CD4-positive, CD25-positive, alpha-beta regulatory T cell (primary cell): Measurements from ENCODE around the gene TRIM47. TPM values are rescaled to one million over a fixed set of nuclear protein-coding genes. Genes with fewer than 3 reads are reported as not detected.

ENCODE experiments used
- ATAC-seq, 2 donors: fragments of 150-1000 bp; cut with Tn5 transposase; one replicate each; pipeline ENCODE4 v1.10.0; 2021; ENCODE audit warnings: low read depth in 2 of 2, moderate number of reproducible peaks in 2 of 2, moderate library complexity in 1 of 2
- DNase-seq, 3 donors: peaks; one replicate each; pipeline versions ENCODE4 v3.0.0 to v3.0.0-alpha.2; 2012 to 2022; ENCODE audit warnings: mixed read lengths in 1 of 3
- H3K27ac ChIP-seq: one replicate; pipeline ENCODE4 v1.7.0; 2013; ENCODE audit warnings: mild to moderate bottlenecking, low read length; ENCODE audit not compliant: insufficient read depth, poor library complexity, severe bottlenecking
- H3K27me3 ChIP-seq: one replicate; pipeline ENCODE4 v1.7.0; 2013; ENCODE audit warnings: low read length; ENCODE audit not compliant: control insufficient read depth, insufficient read depth
- H3K36me3 ChIP-seq: one replicate; pipeline ENCODE4 v1.7.0; 2013; ENCODE audit warnings: mild to moderate bottlenecking, low read length, moderate library complexity; ENCODE audit not compliant: control insufficient read depth, insufficient read depth
- H3K4me1 ChIP-seq: 2 replicates; pipeline ENCODE4 v1.7.0; 2013; ENCODE audit warnings: mild to moderate bottlenecking, low read length; ENCODE audit not compliant: insufficient read depth, control insufficient read depth, poor library complexity, severe bottlenecking
- H3K4me3 ChIP-seq: one replicate; pipeline ENCODE4 v1.7.0; 2013; ENCODE audit warnings: low read depth, mild to moderate bottlenecking, low read length, moderate library complexity
- H3K9me3 ChIP-seq, 2 experiments: 1 replicate in 1 of 2; 2 replicates in 1 of 2; pipeline ENCODE4 v1.7.0; 2013; ENCODE audit warnings: low read length in 2 of 2, mild to moderate bottlenecking in 1 of 2, moderate library complexity in 1 of 2; ENCODE audit not compliant: control insufficient read depth in 2 of 2
- H3K27ac Mint-ChIP-seq, 3 donors: one replicate each; pipeline ENCODE4 v1.8.0; 2020 to 2022; ENCODE audit warnings: mild to moderate bottlenecking in 3 of 3, mixed read lengths in 3 of 3, moderate library complexity in 2 of 3
- H3K27me3 Mint-ChIP-seq: one replicate; pipeline ENCODE4 v1.8.0; 2022; ENCODE audit warnings: mild to moderate bottlenecking, mixed read lengths
- H3K36me3 Mint-ChIP-seq: one replicate; pipeline ENCODE4 v1.8.0; 2020; ENCODE audit warnings: mixed read lengths
- H3K4me1 Mint-ChIP-seq, 4 donors: one replicate each; pipeline ENCODE4 v1.8.0; 2020 to 2022; ENCODE audit warnings: mixed read lengths in 4 of 4, mild to moderate bottlenecking in 1 of 4
- H3K4me3 Mint-ChIP-seq, 4 donors: one replicate each; pipeline ENCODE4 v1.8.0; 2020 to 2022; ENCODE audit warnings: mild to moderate bottlenecking in 4 of 4, mixed read lengths in 4 of 4, moderate library complexity in 3 of 4
- H3K9me3 Mint-ChIP-seq, 7 donors: one replicate each; pipeline ENCODE4 v1.8.0; 2020 to 2022; ENCODE audit warnings: mixed read lengths in 7 of 7, mild to moderate bottlenecking in 3 of 7, moderate library complexity in 2 of 7
- polyA plus RNA-seq, 4 donors: library from polyadenylated mRNA; unstranded; fragments of 300-500 nt; fragmentation: Illumina TruSeq; gene quantifications; one replicate each; pipeline ENCODE4 v1.2.3, GENCODE V29; 2021
- total RNA-seq: library from RNA; stranded (reverse); gene quantifications from one replicate; pipeline ENCODE4 v1.2.3, GENCODE V29; 2022

TRIM47 gene
- total and polyA plus RNA-seq, 5 donors from 2014 or later = 3.6 to 16.6 (median 15.2) TPM

DNA sequence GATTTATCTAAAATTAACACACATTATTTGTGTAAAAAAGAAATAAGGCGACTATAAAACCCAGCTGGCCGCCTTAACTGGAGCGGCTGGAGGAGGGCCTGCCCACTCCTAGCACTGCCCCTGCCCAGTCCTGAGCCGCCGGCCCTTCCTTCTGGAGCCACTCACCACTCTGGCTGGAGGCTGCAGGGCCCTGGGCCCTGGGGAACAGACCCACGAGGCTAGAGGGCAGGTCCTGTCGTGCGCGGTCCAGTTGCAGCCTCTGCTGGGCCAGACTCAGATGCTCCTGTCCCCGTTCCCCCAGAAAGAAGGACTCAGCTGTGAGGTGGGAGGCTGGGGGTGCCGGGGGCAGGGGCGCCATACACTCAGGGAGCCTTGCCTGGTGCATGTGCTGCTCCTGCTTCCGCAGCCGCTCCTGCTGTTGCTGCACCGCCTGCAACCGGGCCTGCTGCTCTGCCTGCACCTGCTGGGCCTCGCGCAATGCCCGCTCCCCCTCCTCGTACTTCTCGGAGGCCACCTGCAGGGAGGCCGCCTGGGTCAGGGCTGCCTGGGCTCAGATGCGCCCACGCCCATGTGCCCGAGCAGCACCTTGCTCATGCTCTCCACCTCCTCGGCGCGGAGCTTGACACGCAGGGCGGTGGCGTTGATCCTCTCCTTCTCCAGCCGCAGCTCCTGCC lies 35.3 kb upstream of the TRIM47 start:
- no peak overlapping the region for H3K27ac Mint-ChIP-seq
- no peak overlapping the region for H3K27ac ChIP-seq
- peaks cover 12% of the 10 kb centered on the region for H3K36me3 Mint-ChIP-seq
- no peaks in the 10 kb centered on the region for H3K27me3 Mint-ChIP-seq
- H3K36me3 ChIP-seq = no peaks in the 10 kb centered on the region
- H3K4me3 Mint-ChIP-seq = no peak overlapping the region
- no peak for DNase-seq
- H3K27me3 ChIP-seq = no peaks in the 10 kb centered on the region
- no peaks in the 10 kb centered on the region for H3K4me1 ChIP-seq
- H3K4me1 Mint-ChIP-seq = peaks cover 0 to 6% (median 3%) of the 10 kb centered on the region in 4 donors
- no peaks in the 10 kb centered on the region for H3K9me3 ChIP-seq
- no peak for ATAC-seq
- no peaks in the 10 kb centered on the region for H3K9me3 Mint-ChIP-seq
- H3K4me3 ChIP-seq = no peak overlapping the region

DNA sequence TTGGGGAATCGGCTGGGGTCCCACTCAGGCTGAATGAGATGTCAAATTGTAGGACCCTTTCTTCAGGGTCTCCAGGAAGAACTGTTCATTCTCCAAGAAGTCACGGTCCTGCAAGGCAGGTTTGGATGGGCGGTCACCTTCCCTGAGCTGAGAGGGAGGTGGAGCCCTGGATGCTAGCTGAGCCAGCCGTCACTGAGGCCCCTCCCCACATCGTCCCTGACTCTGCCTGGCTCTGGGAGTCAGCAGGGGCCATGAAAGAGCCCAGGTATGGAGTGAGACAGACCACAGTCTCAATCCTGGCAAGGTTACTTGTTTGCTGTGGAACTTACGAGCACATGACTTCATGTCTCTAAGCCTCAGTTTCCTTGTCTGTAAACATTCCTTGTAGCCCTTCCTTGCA lies 32.3 kb upstream of the TRIM47 start:
- H3K4me1 Mint-ChIP-seq = peaks cover 0 to 9% (median 0%) of the 10 kb centered on the region in 4 donors

GRCh38 chr17:75909812-75910274 lies 31.5 kb upstream of the TRIM47 start:
- H3K27me3 Mint-ChIP-seq = no peaks in the 10 kb centered on the region
- H3K4me3 ChIP-seq = no peak overlapping the region
- DNase-seq (no peak), ATAC-seq (no peak)
- peak overlapping the region in 1 of 4 donors; percentile 43 for H3K4me3 Mint-ChIP-seq
- H3K9me3 Mint-ChIP-seq = no peaks in the 10 kb centered on the region
- H3K4me1 ChIP-seq = peaks cover 10% of the 10 kb centered on the region
- no peaks in the 10 kb centered on the region for H3K36me3 ChIP-seq
- H3K9me3 ChIP-seq = no peaks in the 10 kb centered on the region
- peaks cover 6% of the 10 kb centered on the region for H3K36me3 Mint-ChIP-seq
- H3K27ac ChIP-seq = no peak overlapping the region
- H3K4me1 Mint-ChIP-seq = peaks cover 0 to 12% (median 0%) of the 10 kb centered on the region in 4 donors
- H3K27ac Mint-ChIP-seq = peak overlapping the region in 1 of 3 donors; percentile 43
- no peaks in the 10 kb centered on the region for H3K27me3 ChIP-seq

More for the DNA sequence above, 32.3 kb upstream of the TRIM47 start:
- Histone ChIP-seq H3K27me3 (no peaks in the 10 kb centered on the region), H3K4me1 (peaks cover 4% of the 10 kb centered on the region), H3K36me3 (no peaks in the 10 kb centered on the region), H3K27ac (no peak overlapping the region), H3K4me3 (no peak overlapping the region), H3K9me3 (no peaks in the 10 kb centered on the region)
- peaks cover 12% of the 10 kb centered on the region for H3K36me3 Mint-ChIP-seq
- no peak overlapping the region for H3K27ac Mint-ChIP-seq
- DNase-seq = no peak
- no peaks in the 10 kb centered on the region for H3K27me3 Mint-ChIP-seq
- no peaks in the 10 kb centered on the region for H3K9me3 Mint-ChIP-seq
- ATAC-seq = no peak
- no peak overlapping the region for H3K4me3 Mint-ChIP-seq

DNA sequence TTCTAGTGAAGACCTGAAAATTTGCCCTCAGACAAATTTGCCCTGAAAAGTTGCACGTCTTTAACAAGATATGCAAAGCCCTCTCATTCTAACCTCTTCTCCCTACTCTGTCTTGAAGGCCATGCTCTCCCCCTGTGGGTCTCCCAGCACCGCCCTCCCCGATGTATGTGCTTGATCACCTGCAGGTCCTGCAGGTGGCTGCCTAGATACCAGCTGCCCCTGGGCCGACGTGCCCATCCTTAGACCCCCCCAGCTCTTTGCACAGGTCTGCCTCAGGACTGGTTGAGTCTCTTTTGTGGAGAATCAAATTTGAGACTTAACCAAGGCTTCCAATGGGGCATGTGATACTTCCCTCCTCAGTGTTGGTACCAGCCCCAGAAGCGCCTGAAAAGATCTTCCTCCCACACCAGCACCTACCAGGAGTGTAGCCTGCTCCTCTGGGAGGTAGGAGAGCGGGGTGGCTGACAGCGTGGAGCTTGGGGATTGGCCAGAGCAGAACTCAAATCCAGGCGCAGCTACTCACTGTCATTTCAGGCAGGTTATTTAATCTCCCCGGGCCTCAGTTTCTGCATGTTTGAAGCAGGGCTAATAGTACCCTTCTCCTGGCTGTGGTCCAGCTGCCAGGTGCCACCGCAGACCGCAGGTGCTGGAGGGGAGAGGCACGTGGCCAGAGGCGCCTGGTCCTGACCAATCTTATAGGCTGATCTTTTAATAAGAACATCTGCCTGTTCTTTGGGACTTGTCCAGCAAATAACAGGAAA lies 30.9 kb upstream of the TRIM47 start:
- H3K27ac Mint-ChIP-seq = no peak overlapping the region
- Histone ChIP-seq H3K4me1 (peaks cover 13% of the 10 kb centered on the region), H3K9me3 (no peaks in the 10 kb centered on the region), H3K36me3 (no peaks in the 10 kb centered on the region), H3K27me3 (no peaks in the 10 kb centered on the region), H3K4me3 (no peak overlapping the region), H3K27ac (no peak overlapping the region)
- peaks cover 5% of the 10 kb centered on the region for H3K36me3 Mint-ChIP-seq
- DNase-seq = no peak
- ATAC-seq = no peak
- peak overlapping the region in 1 of 4 donors; percentile 43 for H3K4me3 Mint-ChIP-seq
- H3K4me1 Mint-ChIP-seq = peaks cover 0 to 14% (median 0%) of the 10 kb centered on the region in 4 donors
- no peaks in the 10 kb centered on the region for H3K9me3 Mint-ChIP-seq
- no peaks in the 10 kb centered on the region for H3K27me3 Mint-ChIP-seq

- Histone ChIP-seq H3K27me3 (no peaks in the 10 kb centered on the region), H3K36me3 (no peaks in the 10 kb centered on the region), H3K27ac (no peak overlapping the region), H3K4me1 (peaks cover 18% of the 10 kb centered on the region), H3K4me3 (no peak overlapping the region), H3K9me3 (no peaks in the 10 kb centered on the region)
- no peaks in the 10 kb centered on the region for H3K9me3 Mint-ChIP-seq
- no peak for DNase-seq
- no peaks in the 10 kb centered on the region for H3K27me3 Mint-ChIP-seq
- peak overlapping the region in 2 of 3 donors; percentile 43 to 71 for H3K27ac Mint-ChIP-seq
- no peak for ATAC-seq
- peak overlapping the region in 1 of 4 donors; percentile 64 for H3K4me3 Mint-ChIP-seq
- H3K4me1 Mint-ChIP-seq = peaks cover 0 to 23% (median 5%) of the 10 kb centered on the region in 4 donors
- H3K36me3 Mint-ChIP-seq = peaks cover 4% of the 10 kb centered on the region
These were observed 29.8 kb upstream of the TRIM47 start for GRCh38 chr17:75908201-75908600.

- DNase-seq = peak in 1 of 3 donors; percentile 17
- H3K4me3 Mint-ChIP-seq = peak overlapping the region in 3 of 4 donors; percentile 46 to 81 (median 56)
These were observed 27.9 kb upstream of the TRIM47 start for GRCh38 chr17:75906143-75906884.

DNA sequence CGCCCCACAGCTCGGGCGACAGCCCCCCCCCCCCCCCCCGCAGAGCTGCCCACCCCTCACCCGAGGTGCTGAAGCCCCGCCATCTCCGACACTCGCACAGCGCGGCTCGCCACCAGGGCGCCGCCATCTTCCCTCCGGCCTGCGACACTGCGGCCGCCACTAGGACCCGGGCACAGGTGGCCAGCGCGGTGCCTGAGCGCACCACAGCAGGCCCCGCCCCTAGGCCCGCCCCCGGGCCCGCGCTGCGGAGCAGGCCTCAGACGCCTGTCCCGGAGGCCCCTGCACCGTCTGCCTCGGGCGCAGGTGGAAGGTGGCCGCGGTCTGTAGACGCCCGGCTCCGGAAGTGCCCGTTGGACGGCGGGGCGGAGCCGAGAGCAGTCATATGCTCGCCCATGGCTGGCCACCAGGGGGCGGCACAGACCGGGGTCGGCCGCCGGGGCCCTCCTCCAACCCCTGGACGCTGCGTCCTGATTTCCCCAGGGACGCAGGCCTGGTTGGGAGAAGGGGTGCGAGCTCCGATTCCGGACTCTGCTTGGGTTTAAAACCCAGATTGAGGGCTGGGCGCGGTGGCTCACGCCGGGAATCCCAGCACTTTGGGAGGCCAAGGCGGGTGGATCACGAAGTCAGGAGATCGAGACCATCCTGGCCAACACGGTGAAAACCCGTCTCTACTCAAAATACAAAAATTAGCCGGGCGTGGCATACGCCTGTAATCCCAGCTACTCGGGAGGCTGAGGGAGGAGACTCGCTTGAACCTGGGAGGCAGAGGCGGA lies 26.6 kb upstream of the TRIM47 start, which contains the start of gene MRPL38:
Gene MRPL38, minus strand, starts transcription at position 136 of the 773 bp plus-strand sequence. Its CDS starts 9 bp downstream, at position 127.
- peak within 1 kb of the TSS; percentile 89 to 97 (median 93) for H3K4me3 Mint-ChIP-seq
- peak within 1 kb of the TSS; percentile 48 to 93 (median 81) for H3K27ac Mint-ChIP-seq
- Histone ChIP-seq H3K4me3 (peak within 1 kb of the TSS; percentile 64), H3K27me3 (no peaks in the 10 kb centered on the region), H3K27ac (peak within 1 kb of the TSS; percentile 87), H3K36me3 (peaks cover 21% of the 10 kb centered on the region), H3K4me1 (peaks cover 18% of the 10 kb centered on the region), H3K9me3 (no peaks in the 10 kb centered on the region)
- peaks cover 0 to 25% (median 5%) of the 10 kb centered on the region in 4 donors for H3K4me1 Mint-ChIP-seq
- ATAC-seq (peak; percentile 98 to 99), DNase-seq (peak; percentile 89 to 97 (median 95))
- no peaks in the 10 kb centered on the region for H3K27me3 Mint-ChIP-seq
- no peaks in the 10 kb centered on the region for H3K9me3 Mint-ChIP-seq
- peaks cover 3% of the 10 kb centered on the region for H3K36me3 Mint-ChIP-seq

More at GRCh38 chr17:75906143-75906884, 27.9 kb upstream of the TRIM47 start:
- H3K27me3 Mint-ChIP-seq = no peaks in the 10 kb centered on the region
- Histone ChIP-seq H3K27me3 (no peaks in the 10 kb centered on the region), H3K27ac (no peak overlapping the region), H3K9me3 (no peaks in the 10 kb centered on the region), H3K4me1 (peaks cover 18% of the 10 kb centered on the region), H3K36me3 (peaks cover 10% of the 10 kb centered on the region), H3K4me3 (no peak overlapping the region)
- H3K9me3 Mint-ChIP-seq = no peaks in the 10 kb centered on the region
- ATAC-seq = no peak
- H3K36me3 Mint-ChIP-seq = no peaks in the 10 kb centered on the region
- H3K4me1 Mint-ChIP-seq = peaks cover 0 to 25% (median 5%) of the 10 kb centered on the region in 4 donors
- H3K27ac Mint-ChIP-seq = peak overlapping the region in 2 of 3 donors; percentile 71 to 76
